Suprapubic skin (tissue), 4 donors: Measurements from ENCODE around the gene ZNF277.

Experiments used
- CTCF ChIP-seq, 2 donors: fragments of 200-600 bp in 1 of 2; fragments of 450-650 bp in 1 of 2; sonication (generic) in 1 of 2; IDR thresholded peaks; one replicate each; pipeline ENCODE4 v1.5.1; 2016 to 2019; ENCODE audit warnings: antibody characterized with exemption in 2 of 2, mild to moderate bottlenecking in 1 of 2, moderate library complexity in 1 of 2
- POLR2A ChIP-seq, 2 donors: fragments of 450-650 bp; IDR thresholded peaks; one replicate each; pipeline ENCODE4 v1.6.1; 2017; ENCODE audit warnings: antibody characterized with exemption in 2 of 2, mild to moderate bottlenecking in 2 of 2, moderate library complexity in 2 of 2
- POLR2AphosphoS5 ChIP-seq, 3 donors: sonication (generic); formaldehyde crosslinking; IDR thresholded peaks; one replicate each; pipeline ENCODE4 v1.6.1; 2017; ENCODE audit warnings: antibody characterized with exemption in 3 of 3

GRCh38 chr7:112286250-112287086 lies 80.0 kb downstream of the ZNF277 start:
- no peak for TF ChIP-seq CTCF (IDR thresholded peaks at IDR 0.05)
- TF ChIP-seq POLR2AphosphoS5 (IDR thresholded peaks at IDR 0.05) = no peak
- TF ChIP-seq POLR2A (IDR thresholded peaks at IDR 0.05) = no peak
